NT2/D1 (cell line): ENCODE results near the gene SMYD2.

Experiments used
- SUZ12 ChIP-seq: IDR thresholded peaks from 2 replicates; pipeline ENCODE4 v1.6.1; 2011; ENCODE audit not compliant: insufficient read length, insufficient read depth; ENCODE audit errors: extremely low read depth
- YY1 ChIP-seq: IDR thresholded peaks from 2 replicates; pipeline ENCODE4 v1.6.1; 2011; ENCODE audit not compliant: insufficient read length, insufficient read depth
- ZNF274 ChIP-seq: IDR thresholded peaks from 2 replicates; pipeline ENCODE4 v1.6.1; 2011; ENCODE audit warnings: mild to moderate bottlenecking, low read depth, low read length

DNA sequence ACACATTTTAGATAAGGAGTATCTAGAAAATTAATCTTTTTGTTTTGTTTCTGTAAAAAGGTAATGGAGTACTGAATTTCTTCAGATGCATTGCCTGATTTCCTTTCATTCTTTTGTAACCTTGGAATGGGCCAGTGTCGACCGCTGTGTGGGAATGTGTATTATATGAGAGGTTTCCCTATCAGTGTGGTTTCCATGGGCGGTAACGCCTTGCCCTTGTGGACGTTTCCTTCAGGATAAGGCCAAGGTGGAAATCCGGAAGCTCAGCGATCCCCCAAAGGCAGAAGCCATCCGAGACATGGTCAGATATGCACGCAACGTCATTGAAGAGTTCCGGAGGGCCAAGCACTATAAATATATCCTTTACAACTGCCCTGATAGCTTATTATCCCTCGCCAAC, 49.8 kb downstream of the SMYD2 start:
- TF ChIP-seq SUZ12, result no peak
- TF ChIP-seq YY1, result no peak
- TF ChIP-seq ZNF274, result no peak
